Adrenal gland (tissue), 12 donors: ENCODE data around the gene PSTPIP1. TPM values are rescaled to one million over a fixed set of nuclear protein-coding genes. Genes with fewer than 3 reads are reported as not detected.

Source experiments
- DNase-seq, 7 donors: peaks; one replicate each; pipeline ENCODE4 v3.0.0-alpha.2; 2019 to 2020
- H3K27ac ChIP-seq, 5 donors: fragments of 200-600 bp; sonication (generic) in 4 of 5; 1 replicate in 3 of 5; 2 replicates in 2 of 5; pipeline versions ENCODE4 v1.5.1 to v1.8.0; 2016 to 2020; ENCODE audit warnings: mild to moderate bottlenecking in 1 of 5
- H3K27me3 ChIP-seq: fragments of 200-600 bp; 2 replicates; pipeline ENCODE4 v1.8.0; 2021
- H3K36me3 ChIP-seq, 2 donors: fragments of 200-600 bp; replicated peaks in 1 of 2; 1 replicate in 1 of 2; 2 replicates in 1 of 2; pipeline versions ENCODE4 v1.5.1 to v1.8.0; 2018 to 2022
- H3K4me1 ChIP-seq, 2 donors: fragments of 200-600 bp; replicated peaks in 1 of 2; 1 replicate in 1 of 2; 2 replicates in 1 of 2; pipeline versions ENCODE4 v1.5.1 to v1.8.0; 2018 to 2021
- H3K4me3 ChIP-seq, 4 donors: fragments of 200-600 bp; sonication (generic) in 3 of 4; one replicate each; pipeline ENCODE4 v1.5.1; 2016 to 2018
- H3K9me3 ChIP-seq, 3 donors: fragments of 200-600 bp; sonication (generic) in 1 of 3; replicated peaks in 1 of 3; 1 replicate in 2 of 3; 2 replicates in 1 of 3; pipeline versions ENCODE4 v1.5.1 to v1.8.0; 2016 to 2021
- CTCF ChIP-seq, 6 experiments: fragments of 450-650 bp in 4 of 6; fragments of 200-600 bp in 2 of 6; sonication (generic) in 1 of 6; IDR thresholded peaks; 1 replicate in 5 of 6; 2 replicates in 1 of 6; pipeline versions ENCODE4 v1.5.1 to v1.8.0; 2016 to 2021; ENCODE audit warnings: antibody characterized with exemption in 6 of 6, mild to moderate bottlenecking in 2 of 6, moderate library complexity in 1 of 6
- POLR2A ChIP-seq, 2 donors: fragments of 450-650 bp; IDR thresholded peaks; one replicate each; pipeline ENCODE4 v1.6.1; 2017; ENCODE audit warnings: antibody characterized with exemption in 2 of 2, mild to moderate bottlenecking in 2 of 2, moderate library complexity in 1 of 2
- WGBS, 4 donors: extraction: QIAGEN DNeasy Blood & Tissue Kit in 2 of 4; methylation state at CpG; one replicate each; pipeline versions ENCODE4 v1.1.5 to v1.1.7; 2013 to 2017; 5-methylcytosine and 5-hydroxymethylcytosine counted together
- intact Hi-C, 2 donors: fragments of 100-400 bp; cut with DNase I; formaldehyde crosslinking; loops; one replicate each; pipeline versions ENCODE4 v1.14.1 to v1.15.0; 2022 to 2023
- polyA plus RNA-seq, 3 donors: library from polyadenylated mRNA; stranded (reverse); fragments of 200-250 nt in 2 of 3; fragments of 350-450 nt in 1 of 3; fragmentation: Illumina TruSeq in 1 of 3; extraction: RNeasy Lipid Tissue Mini Kit (QIAGEN cat#74804) in 1 of 3; gene quantifications; one replicate each; pipeline ENCODE4 v1.2.3, GENCODE V29; 2013 to 2014
- total RNA-seq, 9 donors: library from RNA; depleted of rRNA in 4 of 9; stranded (reverse); fragments of >200 nt in 4 of 9; fragments of 120-200 nt in 1 of 9; fragmentation: NEBNext Ultra II Directional in 1 of 9; extraction: Animal tissue kit (Norgen Biotek cat#: 25700) in 1 of 9; gene quantifications; one replicate each; pipeline versions ENCODE4 v1.1.0 to v1.2.4, GENCODE V29; 2013 to 2023
- donor health status: healthy with polysubstance abuse.
- donor health status: Bipolar disorder and iron deficiency.
- donor health status: DM: yes; HTN: yes; CAD: no.
- donor health status: DM: no; HTN: no; CAD: no.
- donor health status: DM: no; HTN: no; CAD: no.
- donor health status: DM: yes; HTN: yes; CAD: no.

PSTPIP1 gene
- total and polyA plus RNA-seq, 12 donors: 1.4 to 31.5 (median 11.5) TPM

DNA sequence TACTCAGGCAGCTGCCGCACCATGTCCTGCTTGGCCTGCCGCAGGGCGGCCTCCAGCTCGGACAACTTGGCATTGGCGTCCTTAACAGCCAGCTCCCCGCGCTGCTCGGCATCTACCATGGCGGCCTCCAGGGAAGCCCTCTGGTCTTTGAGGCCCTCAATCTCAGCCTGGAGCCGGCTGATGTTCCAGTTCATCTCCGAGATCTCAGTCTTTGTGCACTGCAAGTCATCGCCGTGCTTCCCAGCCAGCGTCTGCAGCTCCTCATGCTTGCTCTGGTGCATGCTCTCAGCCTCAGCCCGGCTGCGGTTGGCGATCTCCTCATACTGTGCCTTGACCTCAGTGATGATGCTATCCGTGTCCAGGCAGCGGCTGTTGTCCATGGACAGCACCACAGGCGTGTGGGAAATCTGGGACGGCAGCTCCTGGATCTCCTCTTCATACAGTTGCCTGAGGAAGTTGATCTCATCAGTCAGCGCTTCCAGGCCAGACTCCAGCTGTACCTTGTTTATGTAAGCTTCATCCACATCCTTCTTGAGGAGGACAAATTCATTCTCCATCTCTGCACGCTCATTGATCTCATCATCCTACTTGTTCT lies 15.5 kb upstream of the PSTPIP1 start:
- no peaks in the 10 kb centered on the region for H3K9me3 ChIP-seq
- H3K27me3 ChIP-seq: peaks cover 3% of the 10 kb centered on the region
- TF ChIP-seq CTCF (IDR thresholded peaks at IDR 0.05): no peak
- no peak for TF ChIP-seq POLR2A (IDR thresholded peaks at IDR 0.05)
- no peaks in the 10 kb centered on the region for H3K36me3 ChIP-seq
- H3K4me1 ChIP-seq: no peaks in the 10 kb centered on the region
- 90 to 98% (median 92%) methylated on average over 17 to 23 of the region's 23 CpGs for WGBS, 4 donors
- intact Hi-C loops: no loop called here
- H3K27ac ChIP-seq: no peak overlapping the region
- no peak overlapping the region for H3K4me3 ChIP-seq
- DNase-seq: no peak

DNA sequence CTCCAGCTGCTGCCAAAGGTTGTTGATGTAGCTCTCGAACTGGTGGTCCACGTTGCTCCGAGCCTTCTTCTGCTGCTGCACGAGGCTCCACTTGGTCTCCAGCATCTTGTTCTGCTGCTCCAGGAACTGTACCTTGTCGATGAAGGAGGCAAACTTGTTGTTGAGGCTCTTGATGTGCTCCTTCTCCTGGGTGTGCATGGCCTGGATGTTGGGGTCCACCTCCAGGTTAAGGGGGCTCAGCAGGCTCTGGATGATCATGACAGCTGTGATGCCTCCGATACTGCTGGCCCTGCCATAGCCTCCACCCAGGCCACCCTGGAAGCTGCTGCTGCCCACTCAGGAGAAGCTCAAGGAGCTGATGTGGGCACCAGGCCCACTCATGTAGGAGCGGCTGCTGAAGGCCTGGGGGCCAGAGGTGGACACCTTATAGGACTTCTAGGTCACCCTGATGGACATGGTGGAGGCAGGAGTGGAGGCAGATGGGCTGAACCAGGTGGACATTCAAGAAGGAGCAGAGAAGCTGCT lies 14.9 kb upstream of the PSTPIP1 start:
- H3K4me1 ChIP-seq: no peaks in the 10 kb centered on the region
- no peaks in the 10 kb centered on the region for H3K36me3 ChIP-seq
- H3K27ac ChIP-seq: no peak overlapping the region
- WGBS, 4 donors: 62 to 89% (median 80%) methylated on average over 4 to 7 of the region's 7 CpGs
- no peak overlapping the region for H3K4me3 ChIP-seq
- no peak for DNase-seq
- peaks cover 3% of the 10 kb centered on the region for H3K27me3 ChIP-seq
- TF ChIP-seq CTCF (IDR thresholded peaks at IDR 0.05) (no peak), POLR2A (IDR thresholded peaks at IDR 0.05) (no peak)
- no peaks in the 10 kb centered on the region for H3K9me3 ChIP-seq
- intact Hi-C loops: loop anchor here in 1 of 2 donors (10.0 kb wide), 1 partner anchor 55 kb away; no protein-coding TSS in a partner anchor

GRCh38 chr15:76982356-76982755 lies 12.6 kb upstream of the PSTPIP1 start:
- H3K9me3 ChIP-seq: no peaks in the 10 kb centered on the region
- H3K4me1 ChIP-seq: no peaks in the 10 kb centered on the region
- no peak for DNase-seq
- TF ChIP-seq POLR2A (IDR thresholded peaks at IDR 0.05) (no peak), CTCF (IDR thresholded peaks at IDR 0.05) (no peak)
- H3K27me3 ChIP-seq: peaks cover 3% of the 10 kb centered on the region
- H3K4me3 ChIP-seq: no peak overlapping the region
- intact Hi-C loops: loop anchor here in 1 of 2 donors (10.0 kb wide), 1 partner anchor 52 kb away; no protein-coding TSS in a partner anchor
- no peaks in the 10 kb centered on the region for H3K36me3 ChIP-seq
- H3K27ac ChIP-seq: no peak overlapping the region
- WGBS, 4 donors: 80 to 88% (median 84%) methylated on average over 5 to 9 of the region's 9 CpGs

DNA sequence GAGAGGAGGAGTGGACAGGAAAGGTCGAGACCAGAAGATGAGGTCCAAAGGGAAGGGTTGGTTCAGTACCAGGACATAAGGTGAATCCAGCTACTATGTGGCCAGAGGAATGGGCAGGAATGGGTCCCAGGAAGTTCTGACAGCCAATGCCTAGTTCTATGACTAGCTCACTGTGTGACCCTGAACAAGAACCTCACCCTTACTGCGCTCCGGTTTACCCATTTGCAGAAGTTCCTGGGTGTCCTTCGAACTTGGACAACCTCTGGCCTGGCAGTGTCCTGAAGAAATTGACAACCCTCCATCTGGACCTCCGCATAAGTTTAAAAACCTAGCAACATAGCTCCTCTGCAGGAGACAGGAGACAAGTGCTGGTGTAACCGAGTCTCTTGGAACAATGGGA lies 12.2 kb upstream of the PSTPIP1 start:
- Histone ChIP-seq H3K36me3 (no peaks in the 10 kb centered on the region), H3K4me1 (no peaks in the 10 kb centered on the region), H3K4me3 (no peak overlapping the region), H3K9me3 (no peaks in the 10 kb centered on the region), H3K27ac (no peak overlapping the region), H3K27me3 (peaks cover 3% of the 10 kb centered on the region)
- intact Hi-C loops: loop anchor here in 1 of 2 donors (10.0 kb wide), 1 partner anchor 52 kb away; no protein-coding TSS in a partner anchor
- 67 to 77% (median 72%) methylated on average over 6 of the region's 6 CpGs for WGBS, 4 donors
- peak in 1 of 7 donors; percentile 30 for DNase-seq
- no peak for TF ChIP-seq CTCF (IDR thresholded peaks at IDR 0.05)
